ENCODE measurements around the gene DAP3.
"Not testable (repeated sequence)": the region's sequence is repeated elsewhere in the genome, so short reads cannot be mapped to it uniquely, and the experiment has no call there.

The DAP3 gene

GRCh38 chr1:155712636-155713035 is 23.7 kb downstream of the DAP3 start:
- intact Hi-C loops (cut with DNase I), result not testable (repeated sequence)
- DNase-seq, result peak in 1 of 42 donors; percentile 34

DNA sequence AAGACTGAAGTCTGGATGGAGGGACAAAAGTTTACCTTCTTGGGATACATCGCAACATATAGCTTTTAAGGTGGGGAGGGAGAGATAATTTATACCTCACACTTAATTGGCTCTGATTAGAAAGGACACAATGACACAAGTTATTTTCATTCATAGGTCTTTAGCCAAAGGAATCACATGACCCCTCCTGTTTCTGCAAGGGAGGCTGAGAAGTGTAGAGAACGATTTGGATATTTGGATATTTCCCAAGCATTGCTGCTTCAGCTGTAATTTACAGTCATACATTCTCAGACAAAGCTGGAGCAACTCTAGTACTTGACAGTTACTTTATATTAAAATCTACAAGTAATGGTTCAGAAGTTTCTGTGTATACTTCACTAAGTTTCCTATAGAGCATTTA is 24.2 kb downstream of the DAP3 start:
- intact Hi-C loops (cut with DNase I), result no loop called here
- DNase-seq, result peak in 1 of 42 donors; percentile 8

DNA sequence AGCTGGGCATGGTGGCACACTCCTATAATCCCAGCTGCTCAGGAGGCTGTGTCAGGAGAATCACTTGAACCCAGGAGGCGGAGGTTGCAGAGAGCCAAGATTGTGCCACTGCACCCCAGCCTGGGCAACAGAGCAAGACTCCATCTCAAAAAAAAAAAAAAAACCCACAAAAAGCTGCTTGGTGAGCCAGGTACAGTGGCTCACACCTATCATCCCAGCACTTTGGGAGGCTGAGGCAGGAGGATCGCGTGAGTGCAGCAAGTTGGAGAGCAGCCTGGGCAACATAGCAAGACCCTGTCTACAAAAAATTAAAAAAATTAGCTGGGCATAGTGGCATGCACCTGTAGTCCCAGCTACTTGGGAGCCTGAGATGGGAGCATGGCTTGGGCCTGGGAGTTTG is 26.2 kb downstream of the DAP3 start:
- DNase-seq; intact Hi-C loops (cut with DNase I): not testable (repeated sequence)

DNA sequence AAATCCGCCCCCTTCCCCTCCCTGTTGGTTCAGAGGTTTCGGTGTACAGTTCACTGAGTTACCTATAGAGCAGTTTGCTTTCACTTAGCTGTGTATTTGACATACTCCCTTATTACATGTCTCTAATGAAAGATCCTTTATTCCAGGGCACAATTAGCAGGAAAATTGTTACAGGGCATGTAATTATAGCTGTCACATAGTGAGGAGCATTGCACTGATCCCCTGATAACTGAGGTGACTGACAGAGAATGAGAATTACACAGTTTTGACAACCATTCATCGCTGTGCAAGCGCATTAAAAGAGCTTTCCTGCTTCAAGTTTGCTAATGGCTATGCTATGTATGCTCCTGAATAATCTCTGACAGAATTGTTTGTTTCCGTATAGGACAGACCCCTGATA is 26.9 kb downstream of the DAP3 start:
- peak in 1 of 42 donors; percentile 35 for DNase-seq
- intact Hi-C loops (cut with DNase I), result no loop called here

DNA sequence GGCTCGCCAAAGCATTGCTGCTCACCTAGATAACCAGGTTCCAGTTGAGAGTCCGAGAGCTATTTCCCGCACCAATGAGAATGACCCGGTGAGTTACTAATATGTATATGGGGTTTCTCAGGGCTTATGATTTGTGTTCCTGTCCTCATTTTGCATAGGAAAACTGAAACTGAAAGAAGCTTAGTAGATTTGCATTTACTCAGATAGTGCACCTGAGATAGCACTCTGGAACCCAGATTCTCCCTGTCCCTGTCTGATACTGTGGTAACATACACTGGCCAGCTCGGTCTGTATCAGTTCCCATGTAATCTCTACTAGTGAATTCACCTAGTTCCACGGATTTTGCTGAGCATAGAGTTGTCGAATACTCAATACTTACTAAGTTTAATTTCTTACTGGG is 28.1 kb downstream of the DAP3 start:
- intact Hi-C loops (cut with DNase I), result no loop called here
- DNase-seq, result peak in 1 of 42 donors; percentile 4

- DNase-seq, result peak in 3 of 42 donors; percentile 17 to 54 (median 35)
- intact Hi-C loops (cut with DNase I), result not testable (repeated sequence)
Measured at GRCh38 chr1:155718524-155719115, 29.7 kb downstream of the DAP3 start.

DNA sequence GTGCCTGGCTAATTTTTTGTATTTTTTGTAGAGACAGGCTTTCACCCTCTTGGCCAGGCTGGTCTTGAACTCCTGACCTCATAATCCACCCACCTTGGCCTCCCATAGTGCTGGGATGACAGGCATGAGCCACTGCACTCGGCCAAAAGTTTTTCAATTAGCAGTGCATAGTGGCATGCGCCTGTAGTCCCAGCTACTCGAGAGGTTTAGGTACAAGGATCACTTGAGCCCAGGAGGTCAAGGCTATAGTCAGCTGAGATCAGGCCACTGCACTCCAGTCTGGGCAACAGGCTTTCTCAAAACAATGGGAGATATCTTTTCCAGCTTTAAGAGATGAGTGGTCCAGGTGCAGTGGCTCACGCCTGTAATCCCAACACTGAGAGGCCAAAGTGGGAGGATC is 30.8 kb downstream of the DAP3 start:
- DNase-seq, result peak in 1 of 42 donors; percentile 5
- intact Hi-C loops (cut with DNase I), result no loop called here

GRCh38 chr1:155725142-155725541 is 36.3 kb downstream of the DAP3 start:
- intact Hi-C loops (cut with DNase I), result no loop called here

DNA sequence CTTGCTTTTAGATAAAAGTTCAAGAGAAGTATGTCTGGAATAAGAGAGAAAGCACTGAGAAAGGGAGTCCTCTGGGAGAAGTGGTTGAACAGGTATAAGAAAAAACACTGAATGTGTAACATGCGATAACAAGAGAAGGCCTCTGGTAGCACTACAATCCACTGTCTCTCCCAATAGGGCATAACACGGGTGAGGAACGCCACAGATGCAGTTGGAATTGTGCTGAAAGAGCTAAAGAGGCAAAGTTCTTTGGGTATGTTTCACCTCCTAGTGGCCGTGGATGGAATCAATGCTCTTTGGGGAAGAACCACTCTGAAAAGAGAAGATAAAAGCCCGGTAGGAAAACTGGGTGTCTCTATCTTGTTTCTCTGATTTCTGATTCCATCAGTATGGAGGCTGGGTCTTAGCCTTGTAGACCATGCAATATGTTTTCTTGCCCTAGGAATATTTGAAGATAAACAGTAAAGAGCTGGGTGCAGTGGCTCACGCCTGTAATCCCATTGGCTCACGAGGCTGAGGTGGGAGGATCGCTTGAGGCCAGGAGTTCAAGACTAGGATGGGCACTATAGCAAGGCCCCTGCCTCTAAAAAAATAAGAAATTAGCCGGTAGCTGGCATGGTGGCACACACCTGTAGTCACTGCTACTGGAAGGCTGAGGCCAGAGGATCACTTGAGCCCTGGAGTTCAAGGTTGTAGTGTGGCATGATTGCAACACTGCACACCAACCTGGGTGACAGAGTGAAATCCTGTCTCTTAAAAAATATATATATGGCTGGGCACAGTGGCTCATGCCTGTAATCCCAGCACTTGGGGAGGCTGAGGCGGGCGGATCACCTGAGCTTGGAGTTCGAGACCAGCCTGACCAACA is 40.4 kb downstream of the DAP3 start:
- intact Hi-C loops (cut with DNase I), result no loop called here
- DNase-seq, result peak in 40 of 42 donors; percentile 8 to 90 (median 70)

More at GRCh38 chr1:155725142-155725541, 36.3 kb downstream of the DAP3 start:
- no peak for DNase-seq

DNA sequence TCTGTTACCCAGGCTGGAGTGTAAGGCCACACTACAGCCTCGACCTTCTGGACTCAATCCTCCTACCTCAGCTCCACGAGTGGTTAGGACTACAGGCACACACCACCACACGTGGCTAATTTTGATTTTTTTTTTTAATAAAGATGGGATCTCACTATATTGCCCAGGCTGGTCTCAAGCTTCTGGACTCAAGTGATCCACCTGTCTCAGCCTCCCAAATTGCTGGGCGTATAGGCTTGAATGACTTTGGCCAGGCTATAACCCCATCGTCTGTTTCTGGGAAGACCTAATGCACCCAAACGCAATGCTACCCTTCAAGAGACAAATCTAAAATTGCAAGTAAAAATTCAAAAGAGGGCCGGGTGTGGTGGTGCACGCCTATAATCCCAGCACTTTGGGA is 52.1 kb downstream of the DAP3 start:
- no peak for DNase-seq
- intact Hi-C loops (cut with DNase I), result no loop called here

DNA sequence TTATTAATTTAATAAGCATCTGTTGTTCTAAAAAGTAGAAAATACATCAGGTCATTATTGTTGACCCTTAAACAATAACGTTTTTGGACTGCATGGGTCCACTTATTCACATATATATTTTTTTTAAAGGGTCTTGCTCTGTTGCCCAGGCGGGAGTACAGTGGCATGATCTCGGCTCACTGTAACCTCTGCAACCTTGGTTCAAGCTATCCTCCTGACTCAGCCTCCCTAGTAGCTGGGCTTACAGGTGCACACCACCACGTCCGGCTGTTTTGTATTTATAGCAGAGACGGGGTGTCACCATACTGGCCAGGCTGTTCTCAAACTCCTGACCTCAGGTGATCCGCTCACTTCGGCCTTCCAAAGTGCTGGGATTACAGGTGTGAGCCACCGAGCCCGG is 53.0 kb downstream of the DAP3 start:
- DNase-seq, result no peak
- intact Hi-C loops (cut with DNase I), result no loop called here

GRCh38 chr1:155744711-155745283 is 55.9 kb downstream of the DAP3 start:
- DNase-seq, result no peak
- intact Hi-C loops (cut with DNase I), result no loop called here

DNA sequence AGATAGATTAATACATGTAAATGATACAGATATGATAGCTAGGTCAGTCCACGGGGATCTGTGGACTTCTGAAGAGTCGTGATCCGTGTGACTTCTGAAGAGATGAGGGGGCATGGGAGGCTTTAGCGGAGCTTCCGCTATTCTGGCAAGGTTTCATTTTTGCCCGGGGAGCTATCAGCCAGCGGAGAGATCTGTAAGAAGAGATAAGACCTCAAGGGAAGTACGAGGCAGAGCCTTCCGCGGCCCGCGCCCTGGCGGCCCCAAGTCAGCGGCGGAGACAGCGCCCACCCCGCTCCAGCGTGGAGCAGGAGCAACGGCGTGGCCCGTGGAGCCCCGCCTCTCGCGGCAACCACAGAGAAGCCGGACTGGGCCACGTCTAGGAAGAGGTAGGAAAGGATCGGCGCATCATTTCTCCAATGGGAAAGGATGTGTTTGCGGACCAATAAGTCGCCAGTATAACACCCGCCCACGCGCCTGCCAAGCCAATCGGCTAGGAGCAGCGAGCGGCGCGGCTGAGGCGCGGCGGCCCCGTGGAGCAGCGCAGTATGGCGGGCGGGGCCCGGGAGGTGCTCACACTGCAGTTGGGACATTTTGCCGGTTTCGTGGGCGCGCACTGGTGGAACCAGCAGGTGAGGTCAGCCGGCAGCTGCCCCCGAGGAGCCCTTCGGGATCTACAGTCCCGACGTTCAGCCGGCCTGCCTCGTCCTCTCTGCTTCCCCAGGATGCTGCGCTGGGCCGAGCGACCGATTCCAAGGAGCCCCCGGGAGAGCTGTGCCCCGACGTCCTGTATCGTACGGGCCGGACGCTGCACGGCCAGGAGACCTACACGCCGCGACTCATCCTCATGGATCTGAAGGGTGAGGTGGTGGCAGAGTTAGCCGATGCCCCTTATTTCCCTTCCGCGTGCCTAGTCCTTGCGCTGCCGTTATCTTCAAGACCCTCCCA is 56.7 kb downstream of the DAP3 start:
- DNase-seq, result peak; percentile 91 to 98 (median 96)
- intact Hi-C loops (cut with DNase I), result not testable (repeated sequence)

GRCh38 chr1:155747586-155747985 is 58.7 kb downstream of the DAP3 start:
- intact Hi-C loops (cut with DNase I); DNase-seq: not testable (repeated sequence)

DNA sequence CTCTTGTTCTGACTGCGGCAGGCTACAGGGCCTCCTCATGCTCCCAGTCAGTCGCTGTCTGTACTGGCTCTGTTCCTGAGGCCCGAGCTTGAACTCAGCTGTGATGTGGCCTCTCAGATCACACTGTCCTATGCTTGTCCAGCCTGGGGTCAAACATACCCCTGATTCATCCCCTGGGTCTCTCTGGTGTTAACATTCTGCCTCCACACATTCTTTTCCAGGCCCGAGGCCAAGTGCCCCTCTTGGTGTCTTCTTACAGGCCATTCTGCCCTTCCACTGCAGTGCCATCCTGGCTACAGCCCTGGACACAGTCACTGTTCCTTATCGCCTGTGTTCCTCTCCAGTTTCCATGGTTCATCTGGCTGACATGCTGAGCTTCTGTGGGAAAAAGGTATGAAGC is 59.2 kb downstream of the DAP3 start:
- intact Hi-C loops (cut with DNase I); DNase-seq: not testable (repeated sequence)

DNA sequence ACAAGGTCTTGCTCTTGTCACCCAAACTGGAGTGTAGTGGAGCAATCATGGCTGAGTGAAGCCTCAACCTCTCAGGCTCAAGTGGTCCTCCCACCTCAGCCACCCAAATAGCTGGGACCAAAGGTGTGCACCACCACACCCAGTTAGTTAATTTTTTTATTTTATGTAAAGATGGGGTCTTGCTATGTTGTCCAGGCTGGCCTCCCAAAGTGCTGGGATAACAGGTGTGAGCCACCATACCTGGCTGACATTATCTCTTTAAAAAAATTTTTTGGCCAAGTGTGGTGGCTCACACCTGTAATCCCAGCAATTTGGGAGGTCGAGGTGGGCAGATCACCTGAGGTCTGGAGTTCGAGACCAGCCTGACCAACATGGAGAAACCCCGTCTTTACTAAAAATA is 70.1 kb downstream of the DAP3 start:
- DNase-seq; intact Hi-C loops (cut with DNase I): not testable (repeated sequence)

DNA sequence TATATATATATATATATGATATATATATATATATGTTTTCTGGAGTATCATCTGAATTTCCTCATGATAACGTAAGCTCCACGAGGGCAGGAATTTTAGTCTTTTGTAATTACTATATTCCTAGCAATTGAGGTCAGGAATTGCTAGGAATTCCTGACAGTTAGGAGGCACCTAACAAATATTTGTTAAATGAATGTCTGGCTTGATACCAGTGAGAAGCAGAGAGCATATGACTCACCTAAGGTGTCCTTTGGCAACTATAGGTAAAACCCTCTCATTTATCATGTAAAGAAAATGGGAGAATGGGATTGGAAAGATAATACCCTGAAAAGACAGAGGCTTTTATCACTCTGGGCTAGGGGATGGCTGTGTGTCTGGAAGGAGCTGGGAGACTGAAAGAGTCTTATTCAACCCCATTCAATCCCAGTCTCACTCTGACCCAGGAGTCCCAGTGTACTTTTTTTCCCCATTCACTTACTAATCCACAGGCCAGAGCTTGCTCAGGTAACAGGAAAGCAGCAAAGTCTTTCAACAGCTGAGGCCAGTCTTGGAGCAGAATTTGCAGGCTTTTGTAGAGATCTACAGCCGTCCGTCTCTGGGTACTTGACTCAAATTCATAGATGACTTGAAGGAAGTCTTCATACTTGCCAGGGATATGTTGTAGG is 71.2 kb downstream of the DAP3 start:
- DNase-seq, result no peak
- intact Hi-C loops (cut with DNase I), result no loop called here

- intact Hi-C loops (cut with DNase I), result no loop called here
- no peak for DNase-seq
Measured at GRCh38 chr1:155760751-155761475, 72.0 kb downstream of the DAP3 start.
